SK-MEL-5 (cell line): ENCODE measurements around the gene CIT. TPM values are rescaled to one million over a fixed set of nuclear protein-coding genes. Genes with fewer than 3 reads are reported as not detected.
"Not testable (repeated sequence)": the region's sequence is repeated elsewhere in the genome, so short reads cannot be mapped to it uniquely, and the experiment has no call there.

Source experiments
- DNase-seq: peaks from one replicate; pipeline ENCODE4 v3.0.0-alpha.2; 2016; ENCODE audit warnings: low read depth, low spot score
- in situ Hi-C: cut with HindIII; loops from 2 replicates; pipeline ENCODE4 v1.10.0; 2016; ENCODE audit warnings: low sequenced_read_pairs, high pct_unique_total_duplicates, low pct_unique_long_range_greater_than_20kb
- polyA plus RNA-seq, 2 experiments: library from polyadenylated mRNA; depleted of rRNA; stranded (reverse); fragments of >200 nt; gene quantifications; 2 replicates each; pipeline ENCODE4 v1.2.3, GENCODE V29; 2015
- total RNA-seq: library from RNA; depleted of rRNA; stranded (reverse); fragments of >200 nt; shearing (Covaris generic); gene quantifications from 2 replicates; pipeline ENCODE4 v1.2.3, GENCODE V29; 2014; rRNA removed

The CIT gene, protein sequence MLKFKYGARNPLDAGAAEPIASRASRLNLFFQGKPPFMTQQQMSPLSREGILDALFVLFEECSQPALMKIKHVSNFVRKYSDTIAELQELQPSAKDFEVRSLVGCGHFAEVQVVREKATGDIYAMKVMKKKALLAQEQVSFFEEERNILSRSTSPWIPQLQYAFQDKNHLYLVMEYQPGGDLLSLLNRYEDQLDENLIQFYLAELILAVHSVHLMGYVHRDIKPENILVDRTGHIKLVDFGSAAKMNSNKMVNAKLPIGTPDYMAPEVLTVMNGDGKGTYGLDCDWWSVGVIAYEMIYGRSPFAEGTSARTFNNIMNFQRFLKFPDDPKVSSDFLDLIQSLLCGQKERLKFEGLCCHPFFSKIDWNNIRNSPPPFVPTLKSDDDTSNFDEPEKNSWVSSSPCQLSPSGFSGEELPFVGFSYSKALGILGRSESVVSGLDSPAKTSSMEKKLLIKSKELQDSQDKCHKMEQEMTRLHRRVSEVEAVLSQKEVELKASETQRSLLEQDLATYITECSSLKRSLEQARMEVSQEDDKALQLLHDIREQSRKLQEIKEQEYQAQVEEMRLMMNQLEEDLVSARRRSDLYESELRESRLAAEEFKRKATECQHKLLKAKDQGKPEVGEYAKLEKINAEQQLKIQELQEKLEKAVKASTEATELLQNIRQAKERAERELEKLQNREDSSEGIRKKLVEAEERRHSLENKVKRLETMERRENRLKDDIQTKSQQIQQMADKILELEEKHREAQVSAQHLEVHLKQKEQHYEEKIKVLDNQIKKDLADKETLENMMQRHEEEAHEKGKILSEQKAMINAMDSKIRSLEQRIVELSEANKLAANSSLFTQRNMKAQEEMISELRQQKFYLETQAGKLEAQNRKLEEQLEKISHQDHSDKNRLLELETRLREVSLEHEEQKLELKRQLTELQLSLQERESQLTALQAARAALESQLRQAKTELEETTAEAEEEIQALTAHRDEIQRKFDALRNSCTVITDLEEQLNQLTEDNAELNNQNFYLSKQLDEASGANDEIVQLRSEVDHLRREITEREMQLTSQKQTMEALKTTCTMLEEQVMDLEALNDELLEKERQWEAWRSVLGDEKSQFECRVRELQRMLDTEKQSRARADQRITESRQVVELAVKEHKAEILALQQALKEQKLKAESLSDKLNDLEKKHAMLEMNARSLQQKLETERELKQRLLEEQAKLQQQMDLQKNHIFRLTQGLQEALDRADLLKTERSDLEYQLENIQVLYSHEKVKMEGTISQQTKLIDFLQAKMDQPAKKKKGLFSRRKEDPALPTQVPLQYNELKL (N-terminal part only)
- 34.3 and 47.6 TPM in 2 replicates for total RNA-seq
- polyA plus RNA-seq (2015; cell fraction: cytosol; rRNA removed), result 53.7 and 82.1 TPM in 2 replicates
- polyA plus RNA-seq (2015; cell fraction: nucleus; rRNA removed), result 158 and 199 TPM in 2 replicates

DNA sequence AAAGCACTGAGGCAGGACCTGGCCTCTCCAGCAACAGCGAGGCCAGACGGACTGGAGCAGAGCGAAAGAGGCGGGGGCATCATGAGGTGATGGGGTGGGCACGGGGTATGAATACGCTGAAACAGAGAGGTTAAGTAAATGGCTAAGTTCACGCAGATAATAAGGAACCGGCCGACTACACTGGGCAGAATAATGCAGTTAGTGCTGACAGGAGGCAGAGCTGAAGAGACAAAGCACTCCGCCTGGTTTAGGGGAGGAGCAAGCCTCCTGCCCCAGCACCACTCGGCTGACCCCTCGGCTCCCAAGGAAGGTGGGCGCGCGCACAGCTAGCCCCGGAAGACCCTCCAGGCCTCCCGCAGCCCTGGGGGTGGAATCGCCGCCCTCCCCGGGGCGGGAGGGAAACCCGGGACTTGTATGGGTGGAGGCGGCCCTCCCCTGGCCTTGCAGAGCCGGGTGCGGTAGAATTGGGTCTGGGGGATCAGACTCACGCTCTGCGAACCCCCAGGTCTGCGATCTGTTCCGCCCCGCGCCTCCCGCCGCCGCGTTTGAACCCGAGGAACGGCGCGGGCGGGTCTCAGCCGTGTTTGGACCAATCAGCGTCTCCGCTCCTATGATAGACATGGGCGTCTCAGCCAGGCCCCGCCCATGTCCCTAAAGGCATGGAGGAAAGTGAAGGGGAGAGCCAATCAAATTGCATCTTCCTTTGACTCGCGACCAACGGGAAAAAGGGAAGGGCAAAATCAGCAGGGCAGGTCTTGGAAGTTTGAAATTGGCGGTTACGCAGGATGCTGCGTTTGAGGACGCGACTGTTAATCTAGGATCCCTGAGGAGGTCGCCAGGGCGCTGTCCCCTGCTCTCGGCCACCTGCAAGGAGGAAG lies at the start of gene CIT:
TSS of gene CIT (minus strand) at position 560 of the 878 bp plus-strand sequence. CDS start 1,152 bp downstream, outside the sequence.
- in situ Hi-C loops, result no loop called here

DNA sequence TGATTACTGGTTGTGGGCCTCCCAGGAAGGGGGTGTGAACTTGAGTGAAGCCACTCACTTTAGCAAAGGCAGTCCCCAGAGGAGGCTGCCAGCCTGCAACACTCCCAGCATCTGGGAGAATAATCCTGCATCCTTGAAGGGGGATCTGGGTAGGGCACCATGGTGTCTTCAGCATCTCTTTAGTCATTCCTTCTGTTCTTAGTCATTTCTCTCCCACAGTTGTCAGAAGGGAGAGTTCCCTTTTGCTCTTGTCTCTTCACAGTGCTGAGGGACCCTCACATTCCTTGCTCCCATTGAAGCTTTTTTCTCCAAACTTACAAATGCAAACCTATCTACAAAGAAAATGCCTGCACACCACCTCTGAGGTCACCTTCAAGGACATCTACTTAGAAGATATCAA lies 48.1 kb upstream of the CIT start:
- no peak for DNase-seq
- in situ Hi-C loops, result no loop called here

More for the DNA sequence above, at the start of gene CIT:
- DNase-seq, result peak; percentile 99

DNA sequence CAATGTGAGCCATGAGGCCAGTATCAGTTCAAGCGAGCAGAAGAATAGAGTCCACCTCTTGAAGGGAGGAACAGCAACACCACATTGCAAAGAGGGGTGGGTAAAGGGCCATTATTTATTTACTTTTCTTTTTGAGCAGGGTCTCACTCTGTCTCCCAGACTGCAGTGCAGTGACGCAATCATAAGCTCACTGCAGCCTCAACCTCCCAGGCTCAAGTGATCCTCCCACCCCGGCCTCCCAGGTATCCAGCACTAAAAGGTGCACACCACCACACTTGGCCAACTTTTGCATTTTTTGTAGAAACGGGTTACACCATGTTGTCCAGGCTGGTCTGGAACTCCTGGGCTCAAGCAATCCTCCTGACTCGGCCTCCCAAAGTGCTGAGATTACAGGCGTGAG lies 42.9 kb upstream of the CIT start:
- in situ Hi-C loops, result no loop called here
- DNase-seq, result no peak

DNA sequence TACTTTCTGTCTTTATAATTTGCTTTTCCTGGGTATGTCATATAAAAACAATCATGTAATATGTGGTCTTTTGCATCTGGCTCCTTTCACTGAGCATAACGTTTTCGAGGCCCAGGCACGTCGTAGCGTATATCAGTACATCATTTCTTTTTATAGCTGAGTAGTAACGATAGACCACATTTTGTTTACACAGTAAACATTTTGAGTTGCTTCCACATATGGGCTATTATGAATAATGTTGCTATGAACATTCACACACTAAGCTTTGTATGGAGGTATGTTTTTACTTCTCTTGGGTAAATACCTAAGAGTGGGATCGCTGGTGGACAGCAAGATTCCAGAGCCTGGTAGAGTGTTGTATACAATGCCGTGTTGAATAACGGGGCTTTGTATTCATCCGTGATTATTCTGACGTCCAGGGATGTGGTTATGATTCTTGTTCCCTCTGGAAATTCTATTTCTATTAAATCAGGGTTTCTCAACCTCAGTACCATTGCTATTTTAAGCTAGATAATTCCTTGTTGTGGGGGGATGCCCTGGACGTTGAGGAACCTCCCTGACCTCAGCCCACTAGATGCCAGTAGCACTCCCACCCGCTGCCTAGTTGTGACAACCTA lies 38.9 kb upstream of the CIT start:
- DNase-seq, result peak; percentile 92
- in situ Hi-C loops, result no loop called here

DNA sequence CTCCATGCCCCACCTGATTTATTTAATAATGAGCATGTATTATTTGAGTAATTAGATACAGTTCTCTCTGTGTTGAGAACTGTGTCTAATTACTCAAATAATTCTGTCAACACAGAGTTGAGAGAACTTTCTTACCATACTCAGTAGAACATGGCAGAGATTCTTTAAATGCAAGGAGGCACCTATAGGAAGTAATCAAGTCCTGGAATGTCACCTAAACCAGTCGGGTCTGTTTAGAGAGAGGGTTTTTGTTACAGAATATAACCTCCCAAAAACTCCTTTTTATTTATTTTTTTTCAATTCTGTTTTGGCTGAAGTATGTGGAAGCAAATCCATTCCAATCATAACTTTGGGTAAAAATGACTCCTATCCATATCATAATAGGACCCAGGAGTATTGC lies 37.5 kb upstream of the CIT start:
- in situ Hi-C loops, result no loop called here
- DNase-seq, result no peak

DNA sequence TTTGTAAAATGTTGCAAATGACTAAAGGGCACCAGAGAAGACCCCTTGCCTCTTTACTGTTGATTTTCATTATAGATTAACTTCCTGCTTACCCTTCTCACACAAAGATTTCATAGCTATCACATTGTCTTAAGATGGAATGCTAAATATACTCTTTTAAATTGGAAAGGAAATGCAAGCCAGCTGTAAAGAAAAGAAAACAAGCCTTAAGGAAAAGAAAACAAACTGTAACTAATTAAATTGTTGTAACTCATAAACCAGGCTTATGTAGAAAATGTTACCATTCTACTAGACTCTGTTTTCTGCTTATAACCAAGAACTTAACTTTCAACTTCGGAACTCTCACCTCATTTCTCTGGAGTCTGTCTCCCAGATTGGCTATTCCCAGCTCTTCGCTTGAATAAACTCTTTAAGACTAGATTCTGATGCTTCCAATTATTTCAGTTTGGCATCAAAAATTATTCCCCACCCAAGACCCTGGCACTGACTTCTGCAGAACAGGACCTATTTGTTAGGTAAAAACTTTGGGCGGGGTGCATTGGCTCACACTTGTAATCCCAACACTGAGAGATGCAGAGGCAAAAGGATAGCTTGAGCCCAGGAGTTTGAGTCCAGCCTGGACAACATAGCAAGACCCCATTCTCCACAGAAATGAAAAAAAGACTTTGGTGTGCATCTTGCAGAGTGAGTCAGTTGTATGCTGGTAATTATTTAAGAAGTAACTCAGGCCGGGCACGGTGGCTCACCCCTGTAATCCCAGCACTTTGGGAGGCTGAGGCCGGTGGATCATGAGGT lies 36.6 kb upstream of the CIT start:
- no peak for DNase-seq
- in situ Hi-C loops, result no loop called here

DNA sequence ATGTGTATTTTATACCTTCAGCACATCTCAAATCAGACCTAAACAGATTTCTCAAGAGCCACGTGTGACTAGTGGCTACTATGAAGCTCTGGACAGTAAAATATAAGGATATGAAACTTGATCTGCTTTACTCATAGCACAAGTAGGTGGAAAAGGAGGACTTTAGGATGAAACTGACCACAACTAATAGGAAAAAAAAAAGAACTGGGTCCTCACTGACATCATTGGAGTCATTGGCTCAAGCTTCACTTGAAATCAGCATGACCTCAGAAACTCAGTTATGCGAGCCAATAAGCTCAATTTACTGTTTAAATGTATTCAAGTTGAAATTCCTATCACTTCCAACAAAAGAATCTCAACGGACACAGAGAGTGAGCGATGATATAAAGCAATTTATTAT lies 34.1 kb upstream of the CIT start:
- no peak for DNase-seq
- in situ Hi-C loops, result no loop called here

DNA sequence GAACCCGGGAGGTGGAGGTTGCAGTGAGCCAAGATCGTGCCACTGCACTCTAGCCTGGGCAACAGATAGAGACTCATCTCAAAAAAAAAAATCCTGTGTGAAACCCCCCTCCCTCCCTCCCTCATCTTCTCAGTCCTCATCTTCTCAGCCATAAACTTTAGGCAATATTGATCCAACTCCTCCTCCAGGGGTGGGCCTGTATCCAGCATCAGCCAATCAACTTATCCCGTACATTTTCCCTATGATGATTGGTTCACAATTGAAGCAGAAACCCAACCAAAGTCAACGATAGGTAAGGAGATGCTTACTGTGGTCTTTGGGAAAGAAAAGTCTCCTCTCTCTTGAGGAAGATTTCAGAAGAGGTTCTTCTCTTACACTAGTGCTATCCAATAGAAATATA lies 33.5 kb upstream of the CIT start:
- in situ Hi-C loops, result no loop called here
- no peak for DNase-seq

DNA sequence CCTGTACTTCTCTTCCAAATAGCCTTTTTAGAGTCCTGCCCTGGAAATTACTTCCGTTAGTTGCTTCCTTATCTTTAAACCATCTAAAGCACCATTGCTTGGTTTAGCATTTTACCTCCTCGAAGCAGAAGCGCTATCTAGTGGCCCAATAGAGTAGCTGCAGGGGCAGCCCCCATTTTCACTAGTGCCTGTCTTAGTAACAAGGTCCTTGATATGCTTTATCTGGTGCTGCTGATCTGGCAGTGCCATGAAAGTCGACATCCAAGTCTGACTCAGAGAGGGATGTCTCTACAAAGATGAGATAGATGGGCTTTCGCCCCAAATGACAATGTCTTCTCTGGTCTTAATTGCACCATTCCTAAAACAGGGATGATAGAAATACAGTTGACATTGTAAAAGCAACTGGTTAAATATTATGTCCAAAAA lies 25.0 kb upstream of the CIT start:
- in situ Hi-C loops, result no loop called here
- peak; percentile 87 for DNase-seq

DNA sequence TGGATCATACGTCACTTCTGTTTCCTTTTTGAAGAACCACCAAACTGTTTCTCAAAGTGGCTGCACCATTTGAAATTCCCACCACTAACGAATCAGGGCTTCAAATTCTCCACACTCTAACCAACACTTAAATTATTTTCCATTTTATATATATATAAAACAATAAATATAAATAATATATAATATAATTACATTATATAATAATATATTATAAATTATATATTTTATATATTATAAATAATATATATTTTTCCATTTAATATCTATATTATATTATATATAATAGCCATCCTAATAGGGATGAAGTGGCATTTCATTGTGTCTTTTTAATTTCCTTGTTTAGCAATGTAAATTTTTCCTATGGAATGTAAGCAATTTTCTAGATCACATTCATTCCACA lies 24.6 kb upstream of the CIT start:
- in situ Hi-C loops, result no loop called here
- DNase-seq, result no peak

DNA sequence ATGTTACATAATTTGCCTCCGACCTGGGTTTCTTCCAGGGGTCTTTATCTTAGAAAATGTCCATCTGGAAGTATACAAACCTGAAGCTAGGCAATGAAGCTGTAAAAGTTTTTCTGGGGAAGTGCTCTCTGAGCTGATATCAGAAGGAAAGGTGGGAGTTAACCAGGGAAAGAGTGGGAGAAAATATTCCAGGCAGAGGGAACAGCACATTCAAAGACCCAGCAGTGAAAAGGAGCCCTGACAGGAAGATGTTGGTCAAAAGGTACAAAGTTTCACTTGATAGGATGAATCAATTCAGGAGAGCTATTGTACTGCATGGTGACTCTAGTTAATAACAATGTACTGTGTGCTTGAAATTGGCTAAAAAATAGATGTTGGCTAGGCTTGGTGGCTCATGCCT lies 17.8 kb upstream of the CIT start:
- in situ Hi-C loops, result no loop called here

DNA sequence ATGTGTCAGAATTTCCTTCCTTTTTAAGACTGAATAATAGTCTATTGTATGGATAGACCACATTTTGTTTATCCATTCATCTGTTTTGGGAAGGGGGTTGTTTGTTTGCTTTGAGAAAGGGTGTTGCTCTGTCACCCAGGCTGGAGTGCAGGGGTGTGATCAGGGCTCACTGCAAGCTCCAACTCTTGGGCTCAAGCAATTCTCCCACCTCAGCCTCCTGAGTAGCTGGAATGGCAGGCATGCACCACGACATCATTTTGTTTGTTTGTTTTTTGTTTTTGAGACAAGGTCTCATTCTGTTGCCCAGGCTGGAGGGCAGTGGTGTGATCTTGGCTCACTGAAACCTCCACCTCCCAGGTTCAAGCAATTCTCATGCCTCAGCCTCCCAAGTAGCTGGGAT lies 15.5 kb upstream of the CIT start:
- in situ Hi-C loops, result not testable (repeated sequence)

More for the DNA sequence above, 17.8 kb upstream of the CIT start:
- DNase-seq, result no peak

DNA sequence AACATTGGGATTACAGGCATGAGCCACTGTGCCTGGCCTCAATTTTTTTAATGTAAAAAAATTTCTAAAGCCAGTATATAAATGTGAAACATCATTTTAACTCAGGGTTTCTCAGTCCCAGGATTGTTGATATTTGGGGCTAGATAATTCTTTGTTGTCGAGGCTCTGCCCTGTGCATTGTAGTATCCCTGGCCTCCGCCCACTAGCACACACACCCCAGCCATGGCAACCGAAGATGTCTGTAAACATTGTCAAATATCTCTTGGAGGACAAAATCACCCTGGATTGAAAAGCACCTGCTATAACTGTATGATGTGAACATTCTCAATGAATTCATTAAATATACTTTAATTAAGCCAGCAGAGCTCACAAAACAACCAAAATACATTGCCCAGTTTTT lies 8.4 kb upstream of the CIT start:
- no peak for DNase-seq
- in situ Hi-C loops, result no loop called here

More for the DNA sequence above, 15.5 kb upstream of the CIT start:
- not testable (repeated sequence) for DNase-seq

DNA sequence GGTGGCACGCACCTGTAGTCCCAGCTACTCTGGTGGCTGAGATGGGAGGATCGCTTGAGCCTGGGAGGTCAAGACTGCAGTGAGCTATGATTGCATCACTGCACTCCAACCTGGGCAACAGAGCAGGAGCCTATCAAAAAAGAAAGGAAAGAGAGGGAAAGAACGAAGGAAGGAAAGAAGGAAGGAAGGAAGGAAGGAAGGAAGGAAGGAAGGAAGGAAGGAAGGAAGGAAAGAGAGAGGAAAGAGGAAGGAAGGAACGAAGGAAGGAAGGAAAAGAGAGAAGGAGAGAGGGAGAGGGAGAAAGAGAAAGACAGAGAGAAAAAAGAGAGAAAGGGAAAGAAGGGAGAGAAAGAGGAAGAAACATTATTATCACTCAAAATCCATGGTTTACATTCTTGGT lies 6.7 kb upstream of the CIT start:
- in situ Hi-C loops, DNase-seq: not testable (repeated sequence)

DNA sequence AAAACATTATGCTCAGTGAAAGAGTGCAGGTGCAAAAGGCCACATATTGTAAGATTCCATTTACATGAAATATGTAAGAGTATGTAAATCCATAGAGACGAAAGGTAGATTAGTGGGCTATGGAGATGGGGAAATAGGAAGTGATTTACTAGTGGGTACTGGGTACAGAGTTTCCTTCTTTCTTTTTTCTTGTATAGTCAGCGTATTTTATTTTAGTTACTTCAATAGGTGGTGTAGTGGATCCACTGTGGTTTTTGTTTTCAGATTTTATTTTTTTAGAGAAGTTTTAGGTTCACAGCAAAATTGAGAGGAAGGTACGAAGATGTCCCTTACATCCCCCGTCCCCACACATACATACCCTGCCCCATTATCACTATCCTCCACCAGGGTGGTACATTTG lies 6.1 kb upstream of the CIT start:
- in situ Hi-C loops, result no loop called here
- DNase-seq, result no peak

DNA sequence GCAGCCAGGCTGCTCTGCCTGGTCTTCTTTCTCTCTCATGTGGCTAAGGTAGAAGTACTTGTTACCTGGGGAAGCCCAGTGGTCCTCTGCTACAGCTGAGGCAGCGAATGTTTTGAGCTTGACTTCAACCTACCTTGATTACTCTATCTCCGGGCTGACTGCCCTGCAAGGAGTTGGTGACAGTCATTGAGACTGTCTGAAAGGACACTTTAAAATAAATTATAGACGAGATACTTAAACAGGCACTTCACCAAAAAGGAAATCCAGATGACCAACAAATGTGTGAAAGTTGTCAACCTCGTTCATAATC lies 474 bp upstream of the CIT start:
- no peak for DNase-seq
- in situ Hi-C loops, result no loop called here
